Smooth muscle cell (in vitro differentiated cells): Measurements from ENCODE around the gene MAPK12. TPM values are rescaled to one million over a fixed set of nuclear protein-coding genes. Genes with fewer than 3 reads are reported as not detected.

Experiments
- DNase-seq: peaks from one replicate; lab custom pipeline; 2025; ENCODE audit not compliant: unreplicated experiment; lab: John Stamatoyannopoulos, UW
- H2AFZ ChIP-seq: fragments of 200-600 bp; sonication (generic); 2 replicates; pipeline ENCODE4 v1.6.0; 2016; ENCODE audit warnings: antibody characterized with exemption, low read depth, mild to moderate bottlenecking
- H3F3A ChIP-seq: fragments of 200-600 bp; sonication (generic); 2 replicates; pipeline ENCODE4 v1.6.0; 2017; ENCODE audit warnings: antibody characterized with exemption, low read depth
- H3K27ac ChIP-seq: fragments of 200-600 bp; sonication (generic); 2 replicates; pipeline ENCODE4 v1.5.1; 2016; ENCODE audit warnings: low read depth, mild to moderate bottlenecking
- H3K27me3 ChIP-seq: fragments of 200-600 bp; sonication (generic); 2 replicates; pipeline ENCODE4 v1.6.1; 2016; ENCODE audit warnings: low read depth, mild to moderate bottlenecking
- H3K36me3 ChIP-seq: fragments of 200-600 bp; sonication (generic); 2 replicates; pipeline ENCODE4 v1.5.1; 2016; ENCODE audit warnings: low read depth
- H3K4me1 ChIP-seq: fragments of 200-600 bp; sonication (generic); 2 replicates; pipeline ENCODE4 v1.5.1; 2016; ENCODE audit warnings: low read depth
- H3K4me2 ChIP-seq: fragments of 200-600 bp; sonication (generic); 2 replicates; pipeline ENCODE4 v1.6.0; 2016; ENCODE audit warnings: mild to moderate bottlenecking
- H3K4me3 ChIP-seq: fragments of 200-600 bp; sonication (generic); 2 replicates; pipeline ENCODE4 v1.5.1; 2016; ENCODE audit warnings: mild to moderate bottlenecking
- H3K79me2 ChIP-seq: fragments of 200-600 bp; sonication (generic); 2 replicates; pipeline ENCODE4 v1.6.0; 2016; ENCODE audit warnings: low read depth, mild to moderate bottlenecking
- H3K9ac ChIP-seq: fragments of 200-600 bp; sonication (generic); 2 replicates; pipeline ENCODE4 v1.6.0; 2016; ENCODE audit warnings: low read depth
- H3K9me3 ChIP-seq: fragments of 200-600 bp; sonication (generic); replicated peaks from 2 replicates; pipeline ENCODE4 v1.5.1; 2016; ENCODE audit warnings: low read depth
- H4K20me1 ChIP-seq: fragments of 200-600 bp; sonication (generic); 2 replicates; pipeline ENCODE4 v1.6.0; 2016; ENCODE audit warnings: low read depth
- CTCF ChIP-seq: fragments of 200-600 bp; sonication (generic); IDR thresholded peaks from 2 replicates; pipeline ENCODE4 v1.5.1; 2017; ENCODE audit warnings: borderline replicate concordance, mild to moderate bottlenecking, antibody characterized with exemption; ENCODE audit not compliant: insufficient read depth, poor library complexity, severe bottlenecking
- whole genome bisulfite sequencing: methylation state at CpG from one replicate; pipeline ENCODE4 v1.1.7; 2016; ENCODE audit warnings: low lambda C conversion rate; 5-methylcytosine and 5-hydroxymethylcytosine counted together
- polyA plus RNA-seq: library from polyadenylated mRNA; unstranded; fragments of >200 nt; fragmentation: Nextera tagmentation; extraction: Ambion mirVana; gene quantifications from 2 replicates; pipeline ENCODE4 v1.2.1, GENCODE V29; 2016
- total RNA-seq: library from RNA; depleted of rRNA; stranded (reverse); fragments of >200 nt; gene quantifications from 2 replicates; pipeline ENCODE4 v1.2.3, GENCODE V29; 2014

The MAPK12 gene
- total and polyA plus RNA-seq, 2 experiments from 2014 or later, result 14.9 to 26.2 TPM

DNA sequence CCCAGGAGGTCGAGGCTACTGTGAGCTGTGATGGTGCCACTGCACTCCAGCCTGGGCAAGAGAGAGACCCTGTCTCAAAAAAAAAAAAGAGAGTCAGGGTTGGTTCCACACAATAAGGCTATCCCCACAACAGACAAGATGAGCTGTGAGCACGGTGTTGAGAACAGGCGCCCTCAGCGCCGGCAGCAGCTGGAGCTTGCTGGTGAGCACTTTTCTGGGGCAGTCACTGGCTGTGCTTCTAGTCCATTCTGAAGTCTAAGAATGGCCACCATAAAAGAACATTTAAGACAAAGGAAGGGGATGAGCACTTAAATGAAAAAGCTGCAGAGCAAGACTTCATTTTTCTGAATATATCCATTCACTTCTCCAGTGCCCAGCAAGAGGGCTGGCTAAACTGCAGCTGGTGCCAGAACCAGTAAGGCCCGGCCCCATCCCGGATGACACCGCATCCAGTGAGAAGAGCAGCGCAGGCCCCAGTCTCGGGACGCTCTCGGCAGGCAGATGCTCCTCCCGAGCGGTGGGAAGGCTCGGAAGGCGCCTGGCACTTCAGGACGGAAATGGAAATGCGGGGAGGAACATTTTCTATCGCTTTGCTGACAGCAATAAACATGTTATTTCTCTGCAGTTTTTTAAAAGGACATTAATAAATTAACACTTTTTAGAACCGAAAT, 28.9 kb downstream of the MAPK12 start:
- WGBS, result 96% methylated on average over 20 of the region's 20 CpGs
- no peak overlapping the region for H3K9ac ChIP-seq
- no peaks in the 10 kb centered on the region for H3F3A ChIP-seq
- H4K20me1 ChIP-seq, result peaks cover 44% of the 10 kb centered on the region
- H3K9me3 ChIP-seq, result no peaks in the 10 kb centered on the region
- H2AFZ ChIP-seq, result no peak overlapping the region
- no peaks in the 10 kb centered on the region for H3K4me1 ChIP-seq
- no peak overlapping the region for H3K4me3 ChIP-seq
- TF ChIP-seq CTCF, result no peak
- no peak overlapping the region for H3K27ac ChIP-seq
- no peak overlapping the region for H3K4me2 ChIP-seq
- no peak for DNase-seq
- no peaks in the 10 kb centered on the region for H3K27me3 ChIP-seq
- no peaks in the 10 kb centered on the region for H3K36me3 ChIP-seq
- peaks cover 7% of the 10 kb centered on the region for H3K79me2 ChIP-seq

GRCh38 chr22:50229370-50229769, 32.1 kb downstream of the MAPK12 start:
- Histone ChIP-seq H3K4me3 (no peak overlapping the region), H3K79me2 (no peaks in the 10 kb centered on the region), H2AFZ (no peak overlapping the region), H3K27me3 (no peaks in the 10 kb centered on the region), H3F3A (no peaks in the 10 kb centered on the region), H3K36me3 (no peaks in the 10 kb centered on the region), H3K9me3 (no peaks in the 10 kb centered on the region), H3K4me1 (no peaks in the 10 kb centered on the region), H4K20me1 (peaks cover 14% of the 10 kb centered on the region), H3K4me2 (no peak overlapping the region), H3K9ac (no peak overlapping the region), H3K27ac (no peak overlapping the region)
- TF ChIP-seq CTCF, result no peak
- DNase-seq, result no peak
- 97% methylated on average over 16 of the region's 16 CpGs for WGBS

DNA sequence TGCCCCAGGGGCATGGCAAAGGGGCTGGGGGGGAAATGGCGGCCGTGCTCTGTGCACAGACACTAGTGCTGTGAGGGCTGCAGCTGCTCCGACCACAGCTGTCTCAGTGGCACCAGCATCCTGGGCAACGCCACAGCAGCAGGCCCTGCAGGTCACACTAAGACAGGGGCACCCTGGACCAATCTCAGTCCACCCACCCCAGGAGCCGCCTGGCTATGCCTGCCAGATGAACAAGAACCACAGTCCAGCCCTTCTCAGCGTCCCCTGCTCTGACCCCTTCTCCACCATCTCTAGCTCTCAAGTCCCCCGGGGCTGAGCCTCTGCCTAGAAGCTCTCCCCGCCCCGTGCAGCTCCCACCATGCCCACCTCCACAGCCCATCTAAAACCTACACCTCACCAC, 33.1 kb downstream of the MAPK12 start:
- H3K4me1 ChIP-seq, result no peaks in the 10 kb centered on the region
- TF ChIP-seq CTCF, result no peak
- H3K9me3 ChIP-seq, result no peaks in the 10 kb centered on the region
- no peak overlapping the region for H3K4me2 ChIP-seq
- H3K27ac ChIP-seq, result no peak overlapping the region
- no peaks in the 10 kb centered on the region for H3K27me3 ChIP-seq
- no peaks in the 10 kb centered on the region for H3K79me2 ChIP-seq
- no peak for DNase-seq
- no peaks in the 10 kb centered on the region for H3K36me3 ChIP-seq
- peaks cover 4% of the 10 kb centered on the region for H4K20me1 ChIP-seq
- whole genome bisulfite sequencing, result over 99% methylated on average over 9 of the region's 9 CpGs
- no peak overlapping the region for H2AFZ ChIP-seq
- no peaks in the 10 kb centered on the region for H3F3A ChIP-seq
- H3K4me3 ChIP-seq, result no peak overlapping the region
- H3K9ac ChIP-seq, result no peak overlapping the region
